Activated CD8-positive, alpha-beta memory T cell treated with anti-CD3 and anti-CD28 coated beads for 1 hour (primary cell): ENCODE measurements around the gene KRT78.

Source experiments
- DNase-seq, 2 donors: peaks; one replicate each; pipeline ENCODE4 v3.0.0-alpha.2; 2020; ENCODE audit warnings: low read depth in 1 of 2; ENCODE audit errors: extremely low read depth in 1 of 2

Gene KRT78

GRCh38 chr12:52824741-52825410 lies 23.9 kb downstream of the KRT78 start:
- DNase-seq: no peak

GRCh38 chr12:52823761-52824450 lies 24.9 kb downstream of the KRT78 start:
- no peak for DNase-seq

GRCh38 chr12:52822771-52823510 lies 25.9 kb downstream of the KRT78 start:
- no peak for DNase-seq

- DNase-seq: no peak
These were observed 26.8 kb downstream of the KRT78 start for GRCh38 chr12:52821826-52822660.

- no peak for DNase-seq
These were observed 27.6 kb downstream of the KRT78 start for GRCh38 chr12:52821071-52821730.

- no peak for DNase-seq
These were observed 28.3 kb downstream of the KRT78 start for GRCh38 chr12:52820521-52820920.

- DNase-seq: no peak
These were observed 28.9 kb downstream of the KRT78 start for GRCh38 chr12:52819731-52820510.

GRCh38 chr12:52818887-52819420 lies 29.8 kb downstream of the KRT78 start:
- no peak for DNase-seq

- DNase-seq: no peak
These were observed 30.4 kb downstream of the KRT78 start for GRCh38 chr12:52818388-52818787.

- no peak for DNase-seq
These were observed 31.0 kb downstream of the KRT78 start for GRCh38 chr12:52817699-52818238.

- no peak for DNase-seq
These were observed 31.6 kb downstream of the KRT78 start for GRCh38 chr12:52817003-52817698.

GRCh38 chr12:52815676-52816588 lies 32.9 kb downstream of the KRT78 start:
- DNase-seq: no peak

- no peak for DNase-seq
These were observed 33.6 kb downstream of the KRT78 start for GRCh38 chr12:52815161-52815560.

GRCh38 chr12:52814710-52815155 lies 34.1 kb downstream of the KRT78 start:
- DNase-seq: no peak

GRCh38 chr12:52813885-52814709 lies 34.7 kb downstream of the KRT78 start, which contains the start of gene KRT4:
KRT4 (minus strand) TSS chr12:52814116; CDS start chr12:52814058, 58 bp downstream.
- no peak for DNase-seq

- DNase-seq: no peak
These were observed 35.5 kb downstream of the KRT78 start for GRCh38 chr12:52813203-52813819.
